ENCODE measurements around the gene PADI4. TPM values are rescaled to one million over a fixed set of nuclear protein-coding genes. Genes with fewer than 3 reads are reported as not detected.

The PADI4 gene
- total and polyA plus RNA-seq, 7 donors, result 0.52 to 0.58 (median 0.54) TPM; not detected in 4

GRCh38 chr1:17350928-17351446 lies 43.0 kb downstream of the PADI4 start:
- Histone ChIP-seq H3K4me3 (no peak overlapping the region), H3K9me3 (no peaks in the 10 kb centered on the region), H3K4me1 (no peaks in the 10 kb centered on the region), H3K27ac (no peak overlapping the region), H3K36me3 (ENCODE audit: insufficient read depth in 1 of 2, low read depth in 1 of 2) (no peaks in the 10 kb centered on the region), H3K27me3 (ENCODE audit: insufficient read depth in 3 of 3, low read length in 2 of 3) (peaks cover 0 to 24% (median 8%) of the 10 kb centered on the region in 3 donors)
- TF ChIP-seq CTCF (IDR thresholded peaks at IDR 0.05), result no peak
- DNase-seq (no peak), ATAC-seq (no peak)
- intact Hi-C loops (cut with DNase I), result no loop called here
- WGBS, 3 donors, result 50 to 58% (median 56%) methylated on average over 7 of the region's 7 CpGs

- no peak overlapping the region for H3K4me3 ChIP-seq
- ATAC-seq (no peak), DNase-seq (no peak)
- H3K36me3 ChIP-seq (ENCODE audit: insufficient read depth in 1 of 2, low read depth in 1 of 2), result no peaks in the 10 kb centered on the region
- no peak overlapping the region for H3K27ac ChIP-seq
- intact Hi-C loops (cut with DNase I), result no loop called here
- WGBS, 3 donors, result 74 to 82% (median 81%) methylated on average over 7 of the region's 8 CpGs
- H3K4me1 ChIP-seq, result no peaks in the 10 kb centered on the region
- no peaks in the 10 kb centered on the region for H3K9me3 ChIP-seq
- no peak for TF ChIP-seq CTCF (IDR thresholded peaks at IDR 0.05)
- peaks cover 0 to 17% (median 6%) of the 10 kb centered on the region in 3 donors for H3K27me3 ChIP-seq (ENCODE audit: insufficient read depth in 3 of 3, low read length in 2 of 3)
Measured at GRCh38 chr1:17351598-17352324, 43.8 kb downstream of the PADI4 start.

GRCh38 chr1:17352419-17352909 lies 44.5 kb downstream of the PADI4 start:
- Histone ChIP-seq H3K4me3 (no peak overlapping the region), H3K4me1 (no peaks in the 10 kb centered on the region), H3K27ac (no peak overlapping the region), H3K27me3 (ENCODE audit: insufficient read depth in 3 of 3, low read length in 2 of 3) (peaks cover 0 to 14% (median 6%) of the 10 kb centered on the region in 3 donors), H3K9me3 (no peaks in the 10 kb centered on the region), H3K36me3 (ENCODE audit: insufficient read depth in 1 of 2, low read depth in 1 of 2) (no peaks in the 10 kb centered on the region)
- no peak for DNase-seq
- no peak for TF ChIP-seq CTCF (IDR thresholded peaks at IDR 0.05)
- ATAC-seq, result no peak
- 43 to 54% (median 43%) methylated on average over 8 of the region's 8 CpGs for WGBS, 3 donors
- intact Hi-C loops (cut with DNase I), result no loop called here

GRCh38 chr1:17355898-17356297 lies 47.9 kb downstream of the PADI4 start:
- H3K27me3 ChIP-seq (ENCODE audit: insufficient read depth in 3 of 3, low read length in 2 of 3), result peaks cover 0 to 14% (median 5%) of the 10 kb centered on the region in 3 donors
- no peak overlapping the region for H3K27ac ChIP-seq
- H3K9me3 ChIP-seq, result no peaks in the 10 kb centered on the region
- WGBS, 3 donors, result 40 to 49% (median 41%) methylated on average over 6 of the region's 6 CpGs
- no peak overlapping the region for H3K4me3 ChIP-seq
- no peak for TF ChIP-seq CTCF (IDR thresholded peaks at IDR 0.05)
- no peaks in the 10 kb centered on the region for H3K36me3 ChIP-seq (ENCODE audit: insufficient read depth in 1 of 2, low read depth in 1 of 2)
- no peaks in the 10 kb centered on the region for H3K4me1 ChIP-seq
- ATAC-seq (no peak), DNase-seq (no peak)
- intact Hi-C loops (cut with DNase I), result no loop called here
